GM18508 (cell line): Measurements from ENCODE around the gene OR51G2.

ENCODE experiments used
- ATAC-seq: cut with Tn5 transposase; IDR thresholded peaks from one replicate; pipeline ENCODE4 v1.9.1; 2021; ENCODE audit warnings: moderate number of reproducible peaks; ENCODE audit not compliant: insufficient read depth, unreplicated experiment

OR51G2 gene

GRCh38 chr11:4865855-4866254 is 53.3 kb downstream of the OR51G2 start:
- no peak for ATAC-seq

DNA sequence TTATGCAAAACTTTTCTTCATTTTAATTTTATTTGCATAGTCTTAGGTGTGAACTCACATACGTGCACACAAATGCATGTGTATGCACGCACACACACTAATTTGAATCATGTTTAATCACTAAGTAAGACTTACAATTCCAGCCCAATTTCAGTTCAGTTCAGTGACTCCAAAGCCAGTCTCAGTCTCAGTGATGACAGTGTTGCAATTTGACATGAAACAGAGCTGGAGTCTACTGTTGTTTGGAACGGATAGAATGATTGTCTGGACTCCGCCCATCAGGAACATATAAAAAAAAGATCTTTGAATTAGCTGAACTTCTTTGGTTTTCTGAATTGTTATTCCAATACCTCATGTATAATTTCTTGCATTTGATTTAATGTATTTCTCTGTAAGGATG is 55.3 kb downstream of the OR51G2 start:
- no peak for ATAC-seq
